Pancreas (tissue), 10 donors: Measurements from ENCODE around the gene MZT2A. TPM values are rescaled to one million over a fixed set of nuclear protein-coding genes. Genes with fewer than 3 reads are reported as not detected.
A peak's percentile ranks its signal among the peaks of the same experiment; 100 is the strongest.
"Not testable (repeated sequence)": the region's sequence is repeated elsewhere in the genome, so short reads cannot be mapped to it uniquely, and the experiment has no call there.

Experiments
- ATAC-seq, 4 donors: fragments of 200-7000 bp; cut with Tn5 transposase; one replicate each; pipeline versions ENCODE4 v1.8.0 to v1.9.1; 2020; ENCODE audit warnings: mild to moderate bottlenecking in 4 of 4, moderate library complexity in 4 of 4
- DNase-seq, 6 donors: peaks; one replicate each; pipeline ENCODE4 v3.0.0-alpha.2; 2020
- FAIRE-seq: peaks from 2 replicates; lab custom pipeline; 2012; peaks lifted over from hg19 to GRCh38; lab: Jason Lieb, UNC
- H3K27ac ChIP-seq, 4 donors: fragments of 200-600 bp; sonication (generic); 1 replicate in 3 of 4; 2 replicates in 1 of 4; pipeline versions ENCODE4 v1.5.0 to v1.8.0; 2020
- H3K27me3 ChIP-seq, 4 donors: fragments of 200-600 bp; one replicate each; pipeline ENCODE4 v1.8.0; 2021
- H3K36me3 ChIP-seq, 3 donors: fragments of 200-600 bp; sonication (generic) in 1 of 3; one replicate each; pipeline versions ENCODE4 v1.5.0 to v1.8.0; 2020 to 2021
- H3K4me1 ChIP-seq, 3 donors: fragments of 200-600 bp; one replicate each; pipeline ENCODE4 v1.8.0; 2021
- H3K4me3 ChIP-seq, 4 donors: fragments of 200-600 bp; sonication (generic) in 2 of 4; one replicate each; pipeline versions ENCODE4 v1.5.0 to v1.8.0; 2020 to 2021
- H3K9me3 ChIP-seq, 4 donors: fragments of 200-600 bp; one replicate each; pipeline ENCODE4 v1.8.0; 2021
- CTCF ChIP-seq, 4 donors: fragments of 200-600 bp; sonication (generic) in 3 of 4; IDR thresholded peaks; one replicate each; pipeline versions ENCODE4 v1.5.0 to v1.8.0; 2021; ENCODE audit warnings: antibody characterized with exemption in 4 of 4
- WGBS, 2 donors: extraction: QIAGEN DNeasy Blood & Tissue Kit; methylation state at CpG; one replicate each; pipeline ENCODE4 v1.1.7; 2013; 5-methylcytosine and 5-hydroxymethylcytosine counted together
- intact Hi-C, 3 donors: fragments of 100-400 bp; cut with DNase I; formaldehyde crosslinking; loops; one replicate each; pipeline versions ENCODE4 v1.11.1 to v1.14.2; 2022
- polyA plus RNA-seq, 2 donors: library from polyadenylated mRNA; stranded (reverse); fragments of 200-250 nt; gene quantifications; one replicate each; pipeline ENCODE4 v1.2.3, GENCODE V29; 2013
- total RNA-seq, 6 donors: library from RNA; stranded (reverse); fragmentation: NEBNext Ultra II Directional in 4 of 6; extraction: Animal tissue kit (Norgen Biotek cat#: 25700) in 4 of 6; gene quantifications; one replicate each; pipeline versions ENCODE4 v1.2.1 to v1.2.4, GENCODE V29; 2021 to 2023
- donor health status: healthy with polysubstance abuse.
- donor health status: DM: no; HTN: no; CAD: no; lungs with moderate emphysema.
- donor health status: DM: no; HTN: no; CAD: no.
- donor health status: control.
- donor health status: control.
- donor health status: Bipolar disorder and iron deficiency.
- donor health status: DM: yes; HTN: yes; CAD: no.
- donor health status: DM: no; HTN: no; CAD: no.
- donor health status: DM: no; HTN: no; CAD: no.
- donor health status: DM: yes; HTN: yes; CAD: no.

The MZT2A gene
- total and polyA plus RNA-seq, 8 donors, result 38.7 to 106 (median 59.2) TPM

- intact Hi-C loops, ATAC-seq: not testable (repeated sequence)
- 68 to 77% methylated on average over 12 to 21 of the region's 22 CpGs for WGBS, 2 donors
Observed at GRCh38 chr2:131530626-131531344, 38.6 kb upstream of the MZT2A start.

GRCh38 chr2:131529864-131530445, 37.8 kb upstream of the MZT2A start:
- H3K36me3 ChIP-seq, H3K9me3 ChIP-seq, ATAC-seq, H3K4me1 ChIP-seq, H3K27me3 ChIP-seq, H3K4me3 ChIP-seq, FAIRE-seq, H3K27ac ChIP-seq, intact Hi-C loops: not testable (repeated sequence)
- 77 to 81% methylated on average over 4 to 5 of the region's 5 CpGs for WGBS, 2 donors
- DNase-seq, result peak in 2 of 6 donors; percentile 15 to 50

More at GRCh38 chr2:131530626-131531344, 38.6 kb upstream of the MZT2A start:
- not testable (repeated sequence) for H3K4me1 ChIP-seq, H3K4me3 ChIP-seq, H3K36me3 ChIP-seq, FAIRE-seq, H3K27ac ChIP-seq, H3K27me3 ChIP-seq, H3K9me3 ChIP-seq
- DNase-seq, result peak in 3 of 6 donors; percentile 4 to 52 (median 8)

GRCh38 chr2:131528981-131529863, 37.0 kb upstream of the MZT2A start:
- peak overlapping the region in 1 of 4 donors; percentile 36 for H3K4me3 ChIP-seq
- H3K9me3 ChIP-seq, H3K27ac ChIP-seq, intact Hi-C loops, H3K36me3 ChIP-seq, ATAC-seq, FAIRE-seq, H3K27me3 ChIP-seq, H3K4me1 ChIP-seq: not testable (repeated sequence)
- DNase-seq, result peak in 3 of 6 donors; percentile 14 to 68 (median 54)
- WGBS, 2 donors, result 73 to 81% methylated on average over 23 to 25 of the region's 26 CpGs

- 30 to 31% methylated on average over 38 to 41 of the region's 47 CpGs for WGBS, 2 donors
- H3K27me3 ChIP-seq, H3K27ac ChIP-seq, H3K9me3 ChIP-seq, H3K36me3 ChIP-seq, intact Hi-C loops, H3K4me1 ChIP-seq, FAIRE-seq: not testable (repeated sequence)
- DNase-seq, result peak; percentile 70 to 87 (median 82)
- ATAC-seq, result peak; percentile 95 to 98 (median 96)
- peak within 1 kb of the TSS in 3 of 4 donors; percentile 12 to 36 (median 29) for H3K4me3 ChIP-seq
Observed at GRCh38 chr2:131527131-131528001, 35.2 kb upstream of the MZT2A start, which contains the start of gene CCDC74A. Gene CCDC74A, plus strand, starts transcription at chr2:131527888. Its CDS starts 83 bp downstream, at chr2:131527971.

- H3K36me3 ChIP-seq, H3K4me1 ChIP-seq, ATAC-seq, FAIRE-seq, H3K27ac ChIP-seq, H3K27me3 ChIP-seq, H3K9me3 ChIP-seq, intact Hi-C loops, H3K4me3 ChIP-seq: not testable (repeated sequence)
- 70 to 80% methylated on average over 2 of the region's 2 CpGs for WGBS, 2 donors
- DNase-seq, result peak in 1 of 6 donors; percentile 1
Observed at GRCh38 chr2:131525256-131525655, 33.1 kb upstream of the MZT2A start.

GRCh38 chr2:131521961-131522781, 30.0 kb upstream of the MZT2A start:
- intact Hi-C loops, result no loop called here
- no peaks in the 10 kb centered on the region for H3K9me3 ChIP-seq
- no peak for TF ChIP-seq CTCF (IDR thresholded peaks at IDR 0.05)
- 76 to 82% methylated on average over 19 to 20 of the region's 20 CpGs for WGBS, 2 donors
- H3K4me1 ChIP-seq, result peaks cover 0 to under 1% (median 0%) of the 10 kb centered on the region in 3 donors
- H3K4me3 ChIP-seq, result no peak overlapping the region
- no peaks in the 10 kb centered on the region for H3K27me3 ChIP-seq
- ATAC-seq, result peak in 1 of 4 donors; percentile 15
- no peak for FAIRE-seq
- H3K36me3 ChIP-seq, result peaks cover 0 to 11% (median 3%) of the 10 kb centered on the region in 3 donors
- no peak overlapping the region for H3K27ac ChIP-seq
- peak in 1 of 6 donors; percentile 54 for DNase-seq

- H3K4me3 ChIP-seq, H3K4me1 ChIP-seq, ATAC-seq, H3K9me3 ChIP-seq, H3K27ac ChIP-seq, FAIRE-seq, intact Hi-C loops, H3K27me3 ChIP-seq: not testable (repeated sequence)
- DNase-seq, result peak in 1 of 6 donors; percentile 33
- H3K36me3 ChIP-seq, result peaks cover 0 to 11% (median 3%) of the 10 kb centered on the region in 3 donors
- WGBS, 2 donors, result 74 to 77% methylated on average over 6 of the region's 6 CpGs
Observed at GRCh38 chr2:131521524-131521923, 29.3 kb upstream of the MZT2A start.
